DOHH2 (cell line): Measurements from ENCODE around the gene RCC2.
A peak's percentile ranks its signal among the peaks of the same experiment; 100 is the strongest.

Source experiments
- H3F3A ChIP-seq: fragments of 200-600 bp; sonication (generic), shearing (Covaris generic); 2 replicates; pipeline ENCODE4 v1.6.0; 2016; ENCODE audit warnings: antibody characterized with exemption, mild to moderate bottlenecking; ENCODE audit not compliant: control insufficient read depth, insufficient read depth
- H3K27ac ChIP-seq: fragments of 200-600 bp; sonication (generic); 2 replicates; pipeline ENCODE4 v1.5.1; 2014; ENCODE audit warnings: low read depth, mild to moderate bottlenecking, low read length, moderate library complexity
- H3K27me3 ChIP-seq: fragments of 200-600 bp; sonication (generic); 2 replicates; pipeline ENCODE4 v1.6.1; 2014; ENCODE audit warnings: mild to moderate bottlenecking, low read length, mixed read lengths; ENCODE audit not compliant: control insufficient read depth
- H3K36me3 ChIP-seq: fragments of 200-600 bp; sonication (generic); 2 replicates; pipeline ENCODE4 v1.6.1; 2014; ENCODE audit warnings: mild to moderate bottlenecking, low read length, moderate library complexity, mixed read lengths; ENCODE audit not compliant: control insufficient read depth
- H3K4me1 ChIP-seq: fragments of 200-600 bp; sonication (generic); 2 replicates; pipeline ENCODE4 v1.6.1; 2014; ENCODE audit warnings: mild to moderate bottlenecking, low read length, mixed read lengths; ENCODE audit not compliant: control insufficient read depth
- H3K4me2 ChIP-seq: fragments of 200-600 bp; sonication (generic); 2 replicates; pipeline ENCODE4 v1.6.0; 2014; ENCODE audit warnings: mild to moderate bottlenecking, low read length, moderate library complexity
- H3K4me3 ChIP-seq: fragments of 200-600 bp; sonication (generic); 2 replicates; pipeline ENCODE4 v1.5.1; 2014; ENCODE audit warnings: mild to moderate bottlenecking, low read length, mixed read lengths
- H3K79me2 ChIP-seq: fragments of 200-600 bp; sonication (generic); 2 replicates; pipeline ENCODE4 v1.6.1; 2014; ENCODE audit warnings: mild to moderate bottlenecking, low read length, mixed read lengths; ENCODE audit not compliant: control insufficient read depth
- H3K9me2 ChIP-seq: fragments of 200-600 bp; sonication (generic); replicated peaks from 2 replicates; pipeline ENCODE4 v1.6.1; 2014; ENCODE audit warnings: mild to moderate bottlenecking, low read length, mixed read lengths; ENCODE audit not compliant: control insufficient read depth
- H3K9me3 ChIP-seq: fragments of 200-600 bp; sonication (generic); 2 replicates; pipeline ENCODE4 v1.6.1; 2014; ENCODE audit warnings: antibody characterized with exemption, low read length, mixed read lengths; ENCODE audit not compliant: control insufficient read depth, insufficient read depth
- H4K20me1 ChIP-seq: fragments of 200-600 bp; sonication (generic); 2 replicates; pipeline ENCODE4 v1.6.0; 2014; ENCODE audit warnings: low read depth, mild to moderate bottlenecking, antibody characterized with exemption, low read length, moderate library complexity; ENCODE audit not compliant: control insufficient read depth, insufficient read depth
- EZH2phosphoT487 ChIP-seq: fragments of 200-600 bp; sonication (generic); IDR thresholded peaks from 2 replicates; pipeline ENCODE4 v1.6.1; 2017; ENCODE audit warnings: borderline replicate concordance, mild to moderate bottlenecking, antibody characterized with exemption, low read length, moderate library complexity, mixed read lengths
- TF ChIP-seq, protein P1 (sequence below): fragments of 200-600 bp; sonication (generic); IDR thresholded peaks from one replicate; pipeline ENCODE4 v1.5.1; 2014; ENCODE audit warnings: antibody characterized with exemption, mild to moderate bottlenecking, low read depth, low read length; ENCODE audit not compliant: poor library complexity, severe bottlenecking

The RCC2 gene

DNA sequence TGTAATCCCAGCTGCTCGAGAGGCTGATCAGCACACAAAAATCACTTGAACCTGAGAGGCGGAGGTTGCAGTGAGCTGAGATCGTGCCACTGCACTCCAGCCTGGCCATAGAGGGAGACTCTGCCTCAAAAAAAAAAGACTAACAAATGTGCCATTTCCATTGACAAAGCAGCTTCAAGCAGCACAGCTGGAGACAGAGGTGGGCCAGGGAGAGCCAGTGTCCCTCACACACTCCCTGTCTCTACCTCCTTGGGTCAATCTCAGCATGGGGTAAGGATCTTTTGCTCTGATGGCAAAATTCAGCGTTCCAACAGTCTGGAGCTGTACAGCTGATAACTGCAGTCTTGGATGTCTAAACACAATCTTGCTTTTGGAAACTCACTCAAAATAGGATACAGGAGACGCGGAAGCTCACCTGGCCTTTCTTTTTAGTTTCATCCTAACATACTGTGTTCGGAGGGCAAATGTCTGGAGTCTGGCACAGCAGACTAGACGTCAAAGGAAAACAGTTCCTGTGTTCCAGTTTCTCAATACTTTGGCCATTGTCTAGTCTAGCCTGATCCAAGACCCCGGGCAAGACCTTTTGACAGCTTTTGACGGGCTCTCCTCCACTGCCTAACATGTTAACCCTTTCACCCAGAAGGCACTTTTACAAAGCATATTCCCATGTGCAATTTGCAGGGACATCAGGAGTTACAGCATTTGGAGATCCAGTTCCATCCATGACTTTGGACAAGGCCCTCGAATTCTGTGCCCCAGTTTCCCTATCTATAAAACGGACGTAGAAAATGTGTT, 2.9 kb downstream of the RCC2 start:
- Histone ChIP-seq H3K9me3 (no peaks in the 10 kb centered on the region), H3K79me2 (peaks cover 75% of the 10 kb centered on the region), H3K4me2 (peak overlapping the region; percentile 85), H3K27me3 (peaks cover 11% of the 10 kb centered on the region), H3K36me3 (peaks cover 67% of the 10 kb centered on the region), H3K4me1 (peaks cover 67% of the 10 kb centered on the region), H3K27ac (no peak overlapping the region), H4K20me1 (peaks cover 57% of the 10 kb centered on the region), H3K9me2 (no peaks in the 10 kb centered on the region), H3F3A (peaks cover 16% of the 10 kb centered on the region), H3K4me3 (peak overlapping the region; percentile 97)
- no peak for TF ChIP-seq EZH2phosphoT487
- TF ChIP-seq, protein P1, sequence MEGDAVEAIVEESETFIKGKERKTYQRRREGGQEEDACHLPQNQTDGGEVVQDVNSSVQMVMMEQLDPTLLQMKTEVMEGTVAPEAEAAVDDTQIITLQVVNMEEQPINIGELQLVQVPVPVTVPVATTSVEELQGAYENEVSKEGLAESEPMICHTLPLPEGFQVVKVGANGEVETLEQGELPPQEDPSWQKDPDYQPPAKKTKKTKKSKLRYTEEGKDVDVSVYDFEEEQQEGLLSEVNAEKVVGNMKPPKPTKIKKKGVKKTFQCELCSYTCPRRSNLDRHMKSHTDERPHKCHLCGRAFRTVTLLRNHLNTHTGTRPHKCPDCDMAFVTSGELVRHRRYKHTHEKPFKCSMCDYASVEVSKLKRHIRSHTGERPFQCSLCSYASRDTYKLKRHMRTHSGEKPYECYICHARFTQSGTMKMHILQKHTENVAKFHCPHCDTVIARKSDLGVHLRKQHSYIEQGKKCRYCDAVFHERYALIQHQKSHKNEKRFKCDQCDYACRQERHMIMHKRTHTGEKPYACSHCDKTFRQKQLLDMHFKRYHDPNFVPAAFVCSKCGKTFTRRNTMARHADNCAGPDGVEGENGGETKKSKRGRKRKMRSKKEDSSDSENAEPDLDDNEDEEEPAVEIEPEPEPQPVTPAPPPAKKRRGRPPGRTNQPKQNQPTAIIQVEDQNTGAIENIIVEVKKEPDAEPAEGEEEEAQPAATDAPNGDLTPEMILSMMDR: no peak

DNA sequence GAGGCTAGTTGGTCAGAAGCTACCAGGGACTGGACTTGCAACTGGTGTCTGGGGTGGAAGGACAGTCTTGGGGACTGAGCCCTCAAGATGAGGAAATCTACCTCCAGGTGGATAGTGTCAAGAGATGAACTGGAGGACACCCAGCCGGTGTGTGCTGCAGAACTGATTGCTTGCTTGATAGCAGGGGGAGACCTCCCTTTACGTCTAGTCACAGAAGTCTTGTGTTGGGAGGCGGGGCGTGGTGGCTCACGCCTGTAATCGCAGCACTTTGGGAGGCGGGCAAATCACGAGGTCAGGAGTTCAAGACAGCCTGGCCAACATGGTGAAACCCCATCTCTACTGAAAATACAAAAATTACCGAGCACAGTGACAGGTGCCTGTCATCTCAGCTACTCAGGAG, 4.9 kb downstream of the RCC2 start:
- Histone ChIP-seq H3K4me1 (peaks cover 49% of the 10 kb centered on the region), H3K27ac (no peak overlapping the region), H3K79me2 (peaks cover 92% of the 10 kb centered on the region), H3F3A (peaks cover 13% of the 10 kb centered on the region), H3K4me3 (no peak overlapping the region), H3K4me2 (peak overlapping the region; percentile 85; the same call in 1 of the 2 replicates), H3K9me2 (no peaks in the 10 kb centered on the region), H3K27me3 (no peaks in the 10 kb centered on the region), H3K36me3 (peaks cover 81% of the 10 kb centered on the region), H3K9me3 (no peaks in the 10 kb centered on the region), H4K20me1 (peaks cover 66% of the 10 kb centered on the region)
- TF ChIP-seq, protein P1: no peak
- TF ChIP-seq EZH2phosphoT487: no peak

DNA sequence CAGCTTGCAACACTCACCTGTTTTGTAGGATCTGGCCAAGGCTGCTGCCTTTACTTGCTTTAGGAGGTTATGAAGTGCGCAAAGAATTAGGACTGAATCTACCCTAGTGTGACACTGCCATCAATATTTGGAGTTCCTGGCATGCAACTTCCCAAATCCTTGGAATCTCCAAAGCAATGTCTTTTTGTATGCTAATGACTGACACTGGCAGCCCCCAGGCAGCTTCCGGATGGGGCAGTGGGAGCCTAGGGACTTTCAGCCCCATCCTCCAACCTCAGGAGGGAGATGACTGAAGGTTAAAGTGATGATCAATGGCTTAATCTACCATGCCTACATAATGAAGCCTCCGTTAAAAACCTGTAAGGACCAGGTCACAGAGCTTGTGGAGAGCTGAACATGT, 5.5 kb downstream of the RCC2 start:
- Histone ChIP-seq H3K9me3 (no peaks in the 10 kb centered on the region), H3K9me2 (no peaks in the 10 kb centered on the region), H3F3A (peaks cover 9% of the 10 kb centered on the region), H3K4me3 (no peak overlapping the region), H3K27ac (no peak overlapping the region), H3K36me3 (peaks cover 82% of the 10 kb centered on the region), H3K4me1 (peaks cover 49% of the 10 kb centered on the region), H3K4me2 (no peak overlapping the region; the same call in 1 of the 2 replicates), H4K20me1 (peaks cover 72% of the 10 kb centered on the region), H3K27me3 (no peaks in the 10 kb centered on the region), H3K79me2 (peaks cover 94% of the 10 kb centered on the region)
- no peak for TF ChIP-seq EZH2phosphoT487
- TF ChIP-seq, protein P1: no peak
